Naive thymus-derived CD8-positive, alpha-beta T cell (primary cell): ENCODE results near the gene MUC5B. TPM values are rescaled to one million over a fixed set of nuclear protein-coding genes. Genes with fewer than 3 reads are reported as not detected.
A peak's percentile ranks its signal among the peaks of the same experiment; 100 is the strongest.
"Not testable (repeated sequence)": the region's sequence is repeated elsewhere in the genome, so short reads cannot be mapped to it uniquely, and the experiment has no call there.

ENCODE experiments used
- ATAC-seq, 2 donors: fragments of 150-1000 bp; cut with Tn5 transposase in 1 of 2; sonication (Bioruptor Pico), chemical (Tn5 transposase) in 1 of 2; 1 replicate in 1 of 2; 2 replicates in 1 of 2; pipeline ENCODE4 v1.10.0; 2021; ENCODE audit warnings: mild to moderate bottlenecking in 2 of 2, moderate library complexity in 2 of 2
- POLR2A ChIA-PET: fragments of 350-600 bp; sonication (Branson Sonifier 250); formaldehyde crosslinking; loops from one replicate; lab custom pipeline; 2021; ENCODE audit warnings: antibody characterized with exemption; lab: Charles Lee
- DNase-seq, 10 donors: peaks; one replicate each; pipeline versions ENCODE4 v3.0.0 to v3.0.0-alpha.2; 2020 to 2022
- H3K27ac Mint-ChIP-seq, 10 donors: one replicate each; pipeline ENCODE4 v1.8.0; 2020 to 2022; ENCODE audit warnings: mild to moderate bottlenecking in 10 of 10, mixed read lengths in 10 of 10, moderate library complexity in 4 of 10, inconsistent platforms in 1 of 10
- H3K27me3 Mint-ChIP-seq, 5 donors: one replicate each; pipeline ENCODE4 v1.8.0; 2021 to 2022; ENCODE audit warnings: mixed read lengths in 5 of 5
- H3K36me3 Mint-ChIP-seq, 3 donors: one replicate each; pipeline ENCODE4 v1.8.0; 2020 to 2022; ENCODE audit warnings: mixed read lengths in 3 of 3, mild to moderate bottlenecking in 2 of 3, inconsistent platforms in 1 of 3
- H3K4me1 Mint-ChIP-seq, 4 donors: one replicate each; pipeline ENCODE4 v1.8.0; 2021 to 2022; ENCODE audit warnings: mixed read lengths in 4 of 4
- H3K4me3 Mint-ChIP-seq, 10 donors: one replicate each; pipeline ENCODE4 v1.8.0; 2020 to 2022; ENCODE audit warnings: mild to moderate bottlenecking in 10 of 10, mixed read lengths in 10 of 10, moderate library complexity in 6 of 10, inconsistent platforms in 1 of 10
- H3K9me3 Mint-ChIP-seq, 9 donors: one replicate each; pipeline ENCODE4 v1.8.0; 2020 to 2022; ENCODE audit warnings: mixed read lengths in 9 of 9, mild to moderate bottlenecking in 3 of 9, inconsistent platforms in 1 of 9, moderate library complexity in 1 of 9
- polyA plus RNA-seq, 3 donors: library from polyadenylated mRNA; unstranded; fragments of 300-500 nt; fragmentation: Illumina TruSeq; gene quantifications; one replicate each; pipeline ENCODE4 v1.2.3, GENCODE V29; 2021
- total RNA-seq, 8 experiments: library from RNA in 2 of 8; stranded (reverse) in 2 of 8; gene quantifications; one replicate each; pipeline ENCODE4 v1.2.3 and lab custom pipeline; 2021 to 2026

MUC5B gene
- total and polyA plus RNA-seq, 5 experiments from 2014 or later = not detected

GRCh38 chr11:1247026-1247425 lies 24.2 kb downstream of the MUC5B start:
- ATAC-seq, H3K27ac Mint-ChIP-seq, H3K36me3 Mint-ChIP-seq, POLR2A ChIA-PET, H3K4me3 Mint-ChIP-seq, H3K9me3 Mint-ChIP-seq, H3K27me3 Mint-ChIP-seq, H3K4me1 Mint-ChIP-seq, DNase-seq: not testable (repeated sequence)

GRCh38 chr11:1248951-1249350 lies 26.1 kb downstream of the MUC5B start:
- H3K27ac Mint-ChIP-seq, H3K4me3 Mint-ChIP-seq, H3K9me3 Mint-ChIP-seq, DNase-seq, ATAC-seq, H3K27me3 Mint-ChIP-seq, H3K36me3 Mint-ChIP-seq, H3K4me1 Mint-ChIP-seq, POLR2A ChIA-PET: not testable (repeated sequence)

- H3K4me1 Mint-ChIP-seq, H3K4me3 Mint-ChIP-seq, POLR2A ChIA-PET, H3K27me3 Mint-ChIP-seq, ATAC-seq, DNase-seq, H3K9me3 Mint-ChIP-seq, H3K36me3 Mint-ChIP-seq: not testable (repeated sequence)
- peak overlapping the region in 1 of 10 donors; percentile 68 for H3K27ac Mint-ChIP-seq
Measured at GRCh38 chr11:1250411-1250810, 27.5 kb downstream of the MUC5B start.

GRCh38 chr11:1251236-1251770 lies 28.4 kb downstream of the MUC5B start:
- Mint-ChIP-seq H3K4me3 (no peak overlapping the region), H3K27me3 (peaks cover 0 to 2% (median 0%) of the 10 kb centered on the region in 5 donors), H3K4me1 (peaks cover 0 to 4% (median 0%) of the 10 kb centered on the region in 4 donors), H3K36me3 (no peaks in the 10 kb centered on the region), H3K27ac (peak overlapping the region in 2 of 10 donors; percentile 40 to 68), H3K9me3 (no peaks in the 10 kb centered on the region)
- DNase-seq (no peak), ATAC-seq (no peak)
- POLR2A ChIA-PET = no interaction called here

- Mint-ChIP-seq H3K36me3 (no peaks in the 10 kb centered on the region), H3K27ac (no peak overlapping the region), H3K9me3 (no peaks in the 10 kb centered on the region), H3K4me3 (no peak overlapping the region), H3K27me3 (peaks cover 0 to 2% (median 0%) of the 10 kb centered on the region in 5 donors), H3K4me1 (peaks cover 0 to 4% (median 0%) of the 10 kb centered on the region in 4 donors)
- POLR2A ChIA-PET = no interaction called here
- DNase-seq (no peak), ATAC-seq (no peak)
Measured at GRCh38 chr11:1252371-1253102, 29.7 kb downstream of the MUC5B start.

GRCh38 chr11:1253103-1253485 lies 30.2 kb downstream of the MUC5B start:
- POLR2A ChIA-PET = no interaction called here
- Mint-ChIP-seq H3K36me3 (no peaks in the 10 kb centered on the region), H3K27ac (no peak overlapping the region), H3K4me1 (peaks cover 0 to 4% (median 0%) of the 10 kb centered on the region in 4 donors), H3K9me3 (no peaks in the 10 kb centered on the region), H3K27me3 (peaks cover 0 to 2% (median 0%) of the 10 kb centered on the region in 5 donors), H3K4me3 (no peak overlapping the region)
- no peak for DNase-seq
- no peak for ATAC-seq

GRCh38 chr11:1254086-1254648 lies 31.3 kb downstream of the MUC5B start:
- POLR2A ChIA-PET = no interaction called here
- Mint-ChIP-seq H3K4me1 (peaks cover 0 to 4% (median 0%) of the 10 kb centered on the region in 4 donors), H3K27ac (no peak overlapping the region), H3K4me3 (no peak overlapping the region), H3K27me3 (peaks cover 0 to 2% (median 0%) of the 10 kb centered on the region in 5 donors), H3K9me3 (no peaks in the 10 kb centered on the region), H3K36me3 (no peaks in the 10 kb centered on the region)
- no peak for DNase-seq
- no peak for ATAC-seq

GRCh38 chr11:1254733-1255132 lies 31.9 kb downstream of the MUC5B start:
- POLR2A ChIA-PET = no interaction called here
- no peak for DNase-seq
- no peak overlapping the region for H3K4me3 Mint-ChIP-seq
- peaks cover 0 to 2% (median 0%) of the 10 kb centered on the region in 5 donors for H3K27me3 Mint-ChIP-seq
- no peak for ATAC-seq
- peaks cover 0 to 4% (median 0%) of the 10 kb centered on the region in 4 donors for H3K4me1 Mint-ChIP-seq
- no peak overlapping the region for H3K27ac Mint-ChIP-seq
- no peaks in the 10 kb centered on the region for H3K9me3 Mint-ChIP-seq
- no peaks in the 10 kb centered on the region for H3K36me3 Mint-ChIP-seq

GRCh38 chr11:1255151-1255550 lies 32.3 kb downstream of the MUC5B start:
- ATAC-seq (no peak), DNase-seq (no peak)
- H3K27ac Mint-ChIP-seq = no peak overlapping the region
- H3K4me1 Mint-ChIP-seq = peaks cover 0 to 4% (median 0%) of the 10 kb centered on the region in 4 donors
- no peaks in the 10 kb centered on the region for H3K9me3 Mint-ChIP-seq
- no peaks in the 10 kb centered on the region for H3K36me3 Mint-ChIP-seq
- H3K27me3 Mint-ChIP-seq = peaks cover 0 to 2% (median 0%) of the 10 kb centered on the region in 5 donors
- POLR2A ChIA-PET = no interaction called here
- no peak overlapping the region for H3K4me3 Mint-ChIP-seq

GRCh38 chr11:1256257-1257045 lies 33.6 kb downstream of the MUC5B start:
- Mint-ChIP-seq H3K36me3 (no peaks in the 10 kb centered on the region), H3K4me3 (no peak overlapping the region), H3K27ac (no peak overlapping the region), H3K27me3 (peaks cover 0 to 2% (median 0%) of the 10 kb centered on the region in 5 donors), H3K9me3 (no peaks in the 10 kb centered on the region), H3K4me1 (peaks cover 0 to 2% (median 0%) of the 10 kb centered on the region in 4 donors)
- DNase-seq (no peak), ATAC-seq (no peak)
- POLR2A ChIA-PET = no interaction called here

GRCh38 chr11:1257366-1257765 lies 34.5 kb downstream of the MUC5B start:
- POLR2A ChIA-PET = no interaction called here
- H3K4me1 Mint-ChIP-seq = peaks cover 2 to 6% (median 4%) of the 10 kb centered on the region in 4 donors
- DNase-seq = no peak
- no peaks in the 10 kb centered on the region for H3K36me3 Mint-ChIP-seq
- no peak for ATAC-seq
- no peaks in the 10 kb centered on the region for H3K9me3 Mint-ChIP-seq
- H3K4me3 Mint-ChIP-seq = no peak overlapping the region
- no peak overlapping the region for H3K27ac Mint-ChIP-seq
- H3K27me3 Mint-ChIP-seq = peaks cover 0 to 2% (median 0%) of the 10 kb centered on the region in 5 donors

- Mint-ChIP-seq H3K4me3 (no peak overlapping the region), H3K36me3 (no peaks in the 10 kb centered on the region), H3K4me1 (peaks cover 3 to 12% (median 8%) of the 10 kb centered on the region in 4 donors), H3K27ac (no peak overlapping the region), H3K9me3 (no peaks in the 10 kb centered on the region), H3K27me3 (peaks cover 0 to 2% (median 0%) of the 10 kb centered on the region in 5 donors)
- POLR2A ChIA-PET = no interaction called here
- ATAC-seq (no peak), DNase-seq (no peak)
Measured at GRCh38 chr11:1257916-1258315, 35.0 kb downstream of the MUC5B start.
